Hepatocyte (in vitro differentiated cells): Measurements from ENCODE around the gene VAMP2. TPM values are rescaled to one million over a fixed set of nuclear protein-coding genes. Genes with fewer than 3 reads are reported as not detected.

Source experiments
- DNase-seq: peaks from one replicate; pipeline ENCODE4 v3.0.0-alpha.2; 2016; ENCODE audit warnings: low spot score
- H2AFZ ChIP-seq: fragments of 200-600 bp; sonication (generic); 2 replicates; pipeline ENCODE4 v1.6.0; 2016; ENCODE audit warnings: antibody characterized with exemption, mild to moderate bottlenecking
- H3K27ac ChIP-seq: fragments of 200-600 bp; sonication (generic); 2 replicates; pipeline ENCODE4 v1.5.1; 2016; ENCODE audit warnings: mild to moderate bottlenecking
- H3K27me3 ChIP-seq: fragments of 200-600 bp; sonication (generic); 2 replicates; pipeline ENCODE4 v1.6.1; 2016
- H3K36me3 ChIP-seq: fragments of 200-600 bp; sonication (generic); replicated peaks from 2 replicates; pipeline ENCODE4 v1.5.1; 2016; ENCODE audit warnings: low read depth; ENCODE audit not compliant: insufficient read depth
- H3K4me1 ChIP-seq: fragments of 200-600 bp; sonication (generic); 2 replicates; pipeline ENCODE4 v1.5.1; 2016; ENCODE audit warnings: mild to moderate bottlenecking, moderate library complexity; ENCODE audit not compliant: insufficient read depth
- H3K4me2 ChIP-seq: fragments of 200-600 bp; sonication (generic); 2 replicates; pipeline ENCODE4 v1.6.0; 2016
- H3K4me3 ChIP-seq: fragments of 200-600 bp; sonication (generic); 2 replicates; pipeline ENCODE4 v1.5.1; 2016; ENCODE audit warnings: mild to moderate bottlenecking
- H3K79me2 ChIP-seq: fragments of 200-600 bp; sonication (generic); 2 replicates; pipeline ENCODE4 v1.6.0; 2017; ENCODE audit warnings: mild to moderate bottlenecking
- H3K9me2 ChIP-seq: fragments of 200-600 bp; sonication (generic); replicated peaks from 2 replicates; pipeline ENCODE4 v1.6.0; 2017; ENCODE audit warnings: mild to moderate bottlenecking; ENCODE audit not compliant: insufficient read depth
- H3K9me3 ChIP-seq: fragments of 200-600 bp; sonication (generic); 2 replicates; pipeline ENCODE4 v1.5.1; 2016; ENCODE audit warnings: low read depth, mild to moderate bottlenecking
- H4K20me1 ChIP-seq: fragments of 200-600 bp; sonication (generic); 2 replicates; pipeline ENCODE4 v1.6.0; 2016; ENCODE audit warnings: mild to moderate bottlenecking; ENCODE audit not compliant: insufficient read depth, poor library complexity, severe bottlenecking
- CTCF ChIP-seq: fragments of 200-600 bp; sonication (generic); IDR thresholded peaks from 2 replicates; pipeline ENCODE4 v1.5.1; 2016; ENCODE audit warnings: antibody characterized with exemption, mild to moderate bottlenecking; ENCODE audit not compliant: poor library complexity
- EZH2 ChIP-seq: fragments of 200-600 bp; sonication (generic); IDR thresholded peaks from 2 replicates; pipeline ENCODE4 v1.6.1; 2016; ENCODE audit warnings: antibody characterized with exemption, mild to moderate bottlenecking, borderline replicate concordance
- EZH2phosphoT487 ChIP-seq: fragments of 200-600 bp; sonication (generic); IDR thresholded peaks from one replicate; pipeline ENCODE4 v1.6.1; 2018; ENCODE audit warnings: antibody characterized with exemption, mild to moderate bottlenecking, low read depth, moderate library complexity; ENCODE audit not compliant: unreplicated experiment, severe bottlenecking
- WGBS: methylation state at CpG from one replicate; pipeline ENCODE4 v1.1.6; 2016; ENCODE audit warnings: low lambda C conversion rate; ENCODE audit errors: missing lambda C conversion rate; 5-methylcytosine and 5-hydroxymethylcytosine counted together
- polyA plus RNA-seq: library from polyadenylated mRNA; unstranded; fragments of >200 nt; fragmentation: Nextera tagmentation; extraction: Ambion mirVana; gene quantifications from 2 replicates; pipeline ENCODE4 v1.2.1, GENCODE V29; 2016
- total RNA-seq: library from RNA; depleted of rRNA; stranded (reverse); fragments of >200 nt; gene quantifications from 2 replicates; pipeline ENCODE4 v1.2.3, GENCODE V29; 2014

The VAMP2 gene
- total and polyA plus RNA-seq, 2 experiments from 2014 or later = 8.5 to 44.6 TPM

- Histone ChIP-seq H3K36me3 (no peaks in the 10 kb centered on the region), H2AFZ (no peak overlapping the region), H3K9me2 (no peaks in the 10 kb centered on the region), H4K20me1 (no peaks in the 10 kb centered on the region), H3K27me3 (peaks cover 37% of the 10 kb centered on the region), H3K4me2 (peak overlapping the region; percentile 88), H3K9me3 (no peaks in the 10 kb centered on the region), H3K27ac (peak overlapping the region; percentile 71), H3K4me3 (peak overlapping the region; percentile 37), H3K79me2 (no peaks in the 10 kb centered on the region), H3K4me1 (peaks cover 29% of the 10 kb centered on the region)
- DNase-seq = peak; percentile 79
- under 1% methylated on average over 40 of the region's 40 CpGs for WGBS
- no peak for TF ChIP-seq EZH2
- no peak for TF ChIP-seq EZH2phosphoT487
- peak; percentile 28 for TF ChIP-seq CTCF
These were observed 42.0 kb downstream of the VAMP2 start for GRCh38 chr17:8120520-8121406.

GRCh38 chr17:8119581-8120519 lies 42.9 kb downstream of the VAMP2 start:
- H3K4me2 ChIP-seq = peak overlapping the region; percentile 88
- H3K9me2 ChIP-seq = no peaks in the 10 kb centered on the region
- peak; percentile 91 for DNase-seq
- TF ChIP-seq EZH2phosphoT487 (no peak), CTCF (no peak), EZH2 (no peak)
- H2AFZ ChIP-seq = no peak overlapping the region
- peak overlapping the region; percentile 91 for H3K27ac ChIP-seq
- H4K20me1 ChIP-seq = no peaks in the 10 kb centered on the region
- no peaks in the 10 kb centered on the region for H3K36me3 ChIP-seq
- H3K79me2 ChIP-seq = no peaks in the 10 kb centered on the region
- H3K4me1 ChIP-seq = peaks cover 24% of the 10 kb centered on the region
- H3K9me3 ChIP-seq = no peaks in the 10 kb centered on the region
- 2% methylated on average over 28 of the region's 28 CpGs for WGBS
- peak overlapping the region; percentile 48 for H3K4me3 ChIP-seq
- H3K27me3 ChIP-seq = peaks cover 42% of the 10 kb centered on the region

GRCh38 chr17:8118769-8119580 lies 43.8 kb downstream of the VAMP2 start:
- Histone ChIP-seq H3K9me2 (no peaks in the 10 kb centered on the region), H3K4me1 (peaks cover 15% of the 10 kb centered on the region), H3K4me3 (peak overlapping the region; percentile 48), H3K27me3 (peaks cover 39% of the 10 kb centered on the region), H3K4me2 (peak overlapping the region; percentile 88), H3K9me3 (no peaks in the 10 kb centered on the region), H3K79me2 (no peaks in the 10 kb centered on the region), H2AFZ (peak overlapping the region; percentile 14), H3K36me3 (no peaks in the 10 kb centered on the region), H4K20me1 (no peaks in the 10 kb centered on the region), H3K27ac (peak overlapping the region; percentile 91)
- TF ChIP-seq CTCF (peak; percentile 94), EZH2 (no peak)
- WGBS = 1% methylated on average over 38 of the region's 38 CpGs
- DNase-seq = peak; percentile 94
